HG03060 (cell line): ENCODE data around the gene GAS2L1.
"Not testable (repeated sequence)": the region's sequence is repeated elsewhere in the genome, so short reads cannot be mapped to it uniquely, and the experiment has no call there.

Experiments
- ATAC-seq: cut with Tn5 transposase; IDR thresholded peaks from one replicate; pipeline ENCODE4 v1.9.1; 2021; ENCODE audit warnings: low read depth, moderate number of reproducible peaks; ENCODE audit not compliant: unreplicated experiment

GAS2L1 gene

DNA sequence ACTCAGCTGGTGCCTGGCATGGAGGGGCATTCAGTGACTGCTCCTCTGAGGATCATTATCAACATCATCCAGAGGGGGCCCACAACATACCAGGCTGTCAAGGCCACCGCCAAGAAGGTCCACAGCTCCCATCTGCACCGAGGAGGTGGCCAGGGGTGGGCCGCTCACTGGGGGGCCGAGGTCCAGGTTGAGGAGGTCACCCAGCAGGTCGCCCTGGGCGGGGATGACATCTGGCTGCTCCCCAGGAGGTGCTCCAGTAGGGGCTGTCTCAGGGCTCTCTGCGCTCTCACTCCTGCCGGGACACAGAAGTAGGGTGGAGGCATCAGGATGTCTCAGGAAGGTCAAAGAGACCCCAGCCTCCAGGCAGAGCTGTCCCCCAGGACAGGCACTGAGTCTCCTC, 34.1 kb downstream of the GAS2L1 start:
- no peak for ATAC-seq

DNA sequence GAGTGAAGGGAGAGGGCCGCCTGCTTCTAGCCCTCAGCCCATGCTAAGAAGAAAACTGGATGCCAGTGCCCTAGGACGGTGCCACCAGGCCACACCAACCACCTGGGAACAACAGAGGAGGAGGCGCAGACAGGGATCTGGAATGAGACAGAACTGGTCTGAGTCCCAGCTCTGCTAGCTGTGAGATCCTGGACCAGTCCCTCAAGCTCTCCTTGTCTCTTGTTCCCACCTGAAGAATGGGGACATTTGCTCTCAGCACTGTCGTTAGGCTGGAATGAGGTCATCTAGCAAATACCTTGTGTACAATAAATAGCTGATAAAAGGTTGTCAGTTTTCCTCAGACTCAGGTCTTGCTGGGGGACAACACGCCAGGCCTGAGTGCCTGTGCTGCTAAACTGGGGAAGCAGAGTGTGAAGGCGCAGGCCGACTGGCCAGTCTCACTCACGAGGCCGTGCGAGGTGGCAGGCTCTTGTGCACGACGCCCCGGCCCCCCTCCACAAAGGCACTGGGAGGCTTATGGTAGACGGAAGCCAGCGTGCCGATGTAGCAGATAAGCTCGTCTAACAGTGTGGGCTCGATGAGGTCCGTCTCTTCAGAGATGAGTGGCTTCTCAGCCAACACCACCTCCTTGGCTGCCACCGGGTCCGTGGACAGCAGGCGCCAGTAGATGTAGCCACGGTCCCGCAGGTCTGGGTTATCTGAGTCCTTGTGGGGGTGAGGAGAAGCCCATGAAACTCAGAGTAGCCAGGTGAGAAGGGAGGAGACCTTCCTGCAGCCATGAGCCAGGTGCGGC, 34.8 kb downstream of the GAS2L1 start:
- no peak for ATAC-seq

- ATAC-seq: no peak
Measured at GRCh38 chr22:29341849-29342127, 35.3 kb downstream of the GAS2L1 start.

DNA sequence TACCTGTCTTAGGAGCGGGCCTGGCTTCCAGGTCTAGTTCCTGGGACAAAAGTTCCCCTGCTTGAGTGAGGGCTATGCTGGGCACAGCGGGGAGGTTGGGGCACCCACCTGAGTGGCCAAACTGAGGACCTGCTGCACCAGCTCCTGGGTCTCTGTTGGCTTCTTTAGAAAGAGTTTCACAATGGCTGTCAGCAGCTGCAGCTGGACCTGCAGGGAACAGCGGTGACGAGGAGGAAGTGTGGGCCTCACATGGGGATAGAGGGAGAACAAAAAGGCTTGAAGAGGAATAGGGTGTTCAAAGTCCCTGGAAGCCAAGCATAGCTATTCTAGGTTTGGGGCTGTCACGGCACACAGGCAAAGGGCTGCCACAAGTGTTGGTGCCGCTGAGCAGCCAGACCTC, 35.7 kb downstream of the GAS2L1 start:
- ATAC-seq: no peak

DNA sequence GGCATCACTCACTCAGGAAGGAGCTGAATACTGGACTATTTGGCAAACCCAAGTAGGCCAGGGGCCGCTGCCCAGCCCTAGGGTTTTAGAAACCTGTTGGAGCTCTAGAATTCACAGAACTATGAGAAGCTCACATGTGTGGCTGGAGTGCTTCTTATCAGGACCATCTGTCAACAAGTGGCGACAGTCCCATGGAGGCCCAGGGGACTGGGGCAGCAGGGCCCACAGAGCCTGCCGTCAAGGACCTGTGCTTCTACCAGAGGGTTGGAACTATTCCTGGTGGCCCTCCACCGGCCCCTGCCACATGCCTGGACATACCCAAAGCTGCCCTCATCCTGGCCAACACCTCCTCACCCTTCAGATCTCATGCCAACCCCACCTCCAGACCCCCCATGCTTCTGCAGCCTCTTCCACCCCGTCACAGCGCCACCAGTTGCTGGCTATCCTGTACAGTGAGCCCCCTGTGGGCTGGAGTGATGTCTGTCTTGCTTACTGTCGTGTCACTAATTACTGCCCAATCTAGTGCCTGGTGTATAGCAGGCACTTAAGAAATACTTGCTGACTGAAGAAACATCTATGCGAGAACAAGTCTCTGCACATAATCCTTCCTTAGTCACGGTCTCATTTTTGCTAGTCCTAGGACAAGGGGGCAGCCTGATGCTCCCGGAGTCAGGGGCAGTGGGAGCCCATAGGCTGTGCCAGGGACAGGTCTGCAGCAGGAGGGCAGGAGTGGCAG, 36.3 kb downstream of the GAS2L1 start:
- ATAC-seq: no peak

DNA sequence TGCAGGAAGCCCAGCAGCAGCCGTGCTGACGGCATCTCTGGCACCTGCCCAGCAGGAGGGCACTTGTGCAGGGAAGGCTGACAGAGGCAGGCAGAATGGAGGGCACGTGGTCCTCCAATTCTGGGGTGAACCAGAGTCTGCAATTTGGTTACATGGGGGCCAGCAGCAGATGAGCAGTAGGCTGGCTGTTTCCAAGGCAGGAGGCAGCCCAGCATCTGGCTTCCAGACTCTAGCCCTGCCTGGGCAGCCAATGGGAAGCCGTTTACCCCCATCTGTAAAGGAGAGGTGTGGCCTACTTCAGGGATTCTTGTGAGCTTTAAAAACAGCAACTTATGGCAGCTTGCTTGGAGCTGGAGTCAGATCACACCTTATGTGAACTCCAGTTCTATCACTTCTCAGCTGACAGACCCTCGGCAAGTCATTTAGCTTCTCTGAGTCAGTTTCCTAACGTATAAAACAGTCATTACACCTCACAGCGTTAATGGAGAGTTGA, 36.9 kb downstream of the GAS2L1 start:
- ATAC-seq: no peak

GRCh38 chr22:29344137-29344536, 37.7 kb downstream of the GAS2L1 start:
- no peak for ATAC-seq

GRCh38 chr22:29344889-29345288, 38.4 kb downstream of the GAS2L1 start:
- not testable (repeated sequence) for ATAC-seq

DNA sequence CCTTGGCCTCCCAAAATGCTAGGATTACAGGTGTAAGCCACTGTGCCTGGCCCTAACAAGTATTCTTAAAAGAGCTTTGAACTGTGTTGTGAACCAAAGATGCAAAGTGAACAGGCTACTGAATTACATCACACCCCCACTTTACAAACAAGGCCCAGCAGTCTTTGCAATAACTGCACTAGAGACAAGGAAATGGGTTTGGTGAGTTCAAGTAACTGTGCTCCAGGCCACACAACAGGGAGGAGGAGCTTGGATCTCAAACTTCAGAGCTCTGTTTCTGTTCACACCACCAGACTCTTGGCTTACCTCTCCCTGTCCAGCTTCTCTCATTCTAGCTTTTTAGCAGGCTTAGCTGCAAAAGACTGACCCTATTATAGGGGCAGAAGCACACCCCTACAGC, 39.5 kb downstream of the GAS2L1 start:
- ATAC-seq: no peak

GRCh38 chr22:29346659-29347058, 40.2 kb downstream of the GAS2L1 start:
- ATAC-seq: no peak

DNA sequence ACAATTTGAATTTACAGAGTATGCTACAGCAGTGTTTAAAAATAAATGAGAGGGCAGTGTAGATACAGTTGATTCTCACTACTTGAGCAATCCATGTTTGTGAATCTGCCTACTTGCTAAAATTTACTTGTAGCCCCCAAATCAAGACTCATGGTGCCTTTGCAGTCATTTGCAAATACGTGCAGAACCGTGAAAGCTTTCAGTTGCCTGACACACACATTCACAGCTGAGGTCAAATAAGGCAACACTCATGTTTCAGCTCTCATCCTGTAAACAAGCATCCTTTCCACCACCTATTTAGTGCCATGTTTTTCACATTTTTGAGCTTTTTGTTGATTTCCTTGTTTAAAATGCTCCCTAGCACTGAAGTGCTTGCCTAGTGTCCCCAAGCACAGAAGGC, 41.6 kb downstream of the GAS2L1 start:
- no peak for ATAC-seq

GRCh38 chr22:29348956-29349355, 42.5 kb downstream of the GAS2L1 start:
- no peak for ATAC-seq

GRCh38 chr22:29351042-29351441, 44.6 kb downstream of the GAS2L1 start:
- ATAC-seq: no peak

DNA sequence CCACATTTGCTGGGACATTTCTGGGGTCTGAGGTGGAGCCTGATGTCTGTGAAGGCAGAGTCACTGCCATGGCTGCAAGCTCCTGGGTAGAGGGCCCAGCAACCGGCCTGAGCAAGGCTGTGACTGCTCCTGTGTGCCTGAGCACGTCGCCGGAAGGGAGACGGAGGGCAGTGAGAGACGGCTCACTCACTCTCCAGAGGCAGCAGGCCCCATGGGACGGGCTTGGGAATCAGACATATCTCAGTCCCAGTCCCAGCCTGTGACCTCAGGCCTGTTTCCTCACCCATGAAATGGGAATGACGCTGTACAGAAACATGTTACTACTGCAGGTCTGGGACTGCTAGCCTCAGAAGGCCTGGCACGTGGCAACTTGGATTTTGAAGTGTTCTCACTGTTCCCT, 45.4 kb downstream of the GAS2L1 start:
- no peak for ATAC-seq

- no peak for ATAC-seq
Measured at GRCh38 chr22:29352778-29353177, 46.3 kb downstream of the GAS2L1 start.

GRCh38 chr22:29353286-29353685, 46.8 kb downstream of the GAS2L1 start:
- ATAC-seq: no peak

DNA sequence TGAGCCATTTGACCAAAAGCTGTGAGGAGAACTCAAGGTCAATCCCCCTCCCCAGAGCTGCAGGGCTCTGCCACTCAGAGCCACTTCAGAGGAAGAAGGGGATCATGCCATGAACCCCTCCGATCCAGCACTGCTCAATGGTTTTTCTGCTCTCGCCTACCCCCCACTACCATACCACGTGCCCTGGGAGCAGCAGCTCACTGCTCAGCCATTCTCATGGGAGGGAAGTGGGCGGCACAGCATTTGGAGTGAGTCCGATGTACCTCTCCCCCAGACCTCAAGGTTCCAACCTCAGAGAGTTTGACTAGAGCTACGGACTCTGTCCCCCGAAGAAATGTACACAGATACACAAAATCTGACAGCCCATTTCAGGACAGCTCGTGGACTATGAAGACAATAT, 47.4 kb downstream of the GAS2L1 start:
- no peak for ATAC-seq

- not testable (repeated sequence) for ATAC-seq
Measured at GRCh38 chr22:29357193-29357890, 50.9 kb downstream of the GAS2L1 start.

DNA sequence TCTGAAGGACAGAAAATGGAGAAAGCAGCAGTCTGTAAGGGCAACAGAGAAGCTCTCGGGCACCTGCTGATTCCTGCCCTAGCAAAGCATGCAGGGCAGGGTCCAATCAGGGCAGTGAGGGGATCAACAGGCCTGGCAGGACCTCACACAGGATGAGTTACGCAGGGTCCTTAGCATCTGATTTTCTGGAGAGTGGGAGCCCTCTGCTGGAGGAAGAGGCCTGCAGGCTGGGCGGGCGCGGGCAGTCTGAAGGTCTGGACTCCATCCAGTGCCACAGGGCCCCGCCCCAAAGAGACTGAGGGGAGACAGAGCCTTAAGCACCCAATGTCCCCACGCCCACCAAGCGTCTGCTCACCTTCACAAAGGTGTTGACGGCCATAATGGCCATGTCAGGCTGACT, 53.0 kb downstream of the GAS2L1 start:
- no peak for ATAC-seq
